Activated CD8-positive, alpha-beta T cell treated with anti-CD3 and anti-CD28 coated beads, Interleukin-2, amount 10 ng/mL, durations not matched to agents 7 days and 5 days (primary cell): ENCODE results near the gene TUBB4B. TPM values are rescaled to one million over a fixed set of nuclear protein-coding genes. Genes with fewer than 3 reads are reported as not detected.
"Not testable (repeated sequence)": the region's sequence is repeated elsewhere in the genome, so short reads cannot be mapped to it uniquely, and the experiment has no call there.

Experiments
- ATAC-seq: fragments of 150-1000 bp; cut with Tn5 transposase; one replicate; pipeline ENCODE4 v1.10.0; 2021; ENCODE audit warnings: moderate library complexity
- CTCF ChIA-PET: fragments of 350-600 bp; sonication (Branson Sonifier 250); formaldehyde crosslinking; loops from one replicate; lab custom pipeline; 2021; ENCODE audit warnings: antibody characterized with exemption; lab: Charles Lee
- POLR2A ChIA-PET: fragments of 350-600 bp; sonication (Branson Sonifier 250); formaldehyde crosslinking; loops from one replicate; lab custom pipeline; 2021; ENCODE audit warnings: antibody characterized with exemption; lab: Charles Lee
- DNase-seq: peaks from one replicate; pipeline ENCODE4 v3.0.0-alpha.2; 2020
- H3K27ac Mint-ChIP-seq: one replicate; pipeline ENCODE4 v1.8.0; 2021; ENCODE audit warnings: mild to moderate bottlenecking, mixed read lengths
- H3K27me3 Mint-ChIP-seq: one replicate; pipeline ENCODE4 v1.8.0; 2021; ENCODE audit warnings: low read depth, mixed read lengths
- H3K36me3 Mint-ChIP-seq: one replicate; pipeline ENCODE4 v1.8.0; 2021; ENCODE audit warnings: low read depth, mixed read lengths
- H3K4me1 Mint-ChIP-seq: one replicate; pipeline ENCODE4 v1.8.0; 2021; ENCODE audit warnings: low read depth, mixed read lengths
- H3K4me3 Mint-ChIP-seq: one replicate; pipeline ENCODE4 v1.8.0; 2021; ENCODE audit warnings: mild to moderate bottlenecking, mixed read lengths
- H3K9me3 Mint-ChIP-seq: one replicate; pipeline ENCODE4 v1.8.0; 2022; ENCODE audit warnings: mixed read lengths; ENCODE audit not compliant: insufficient read depth
- total RNA-seq, 2 experiments: library from RNA; stranded (reverse); gene quantifications; one replicate each; pipeline ENCODE4 v1.2.3, GENCODE V29; 2021

Gene TUBB4B
- total RNA-seq, 2 experiments from 2014 or later = 417 to 432 TPM

DNA sequence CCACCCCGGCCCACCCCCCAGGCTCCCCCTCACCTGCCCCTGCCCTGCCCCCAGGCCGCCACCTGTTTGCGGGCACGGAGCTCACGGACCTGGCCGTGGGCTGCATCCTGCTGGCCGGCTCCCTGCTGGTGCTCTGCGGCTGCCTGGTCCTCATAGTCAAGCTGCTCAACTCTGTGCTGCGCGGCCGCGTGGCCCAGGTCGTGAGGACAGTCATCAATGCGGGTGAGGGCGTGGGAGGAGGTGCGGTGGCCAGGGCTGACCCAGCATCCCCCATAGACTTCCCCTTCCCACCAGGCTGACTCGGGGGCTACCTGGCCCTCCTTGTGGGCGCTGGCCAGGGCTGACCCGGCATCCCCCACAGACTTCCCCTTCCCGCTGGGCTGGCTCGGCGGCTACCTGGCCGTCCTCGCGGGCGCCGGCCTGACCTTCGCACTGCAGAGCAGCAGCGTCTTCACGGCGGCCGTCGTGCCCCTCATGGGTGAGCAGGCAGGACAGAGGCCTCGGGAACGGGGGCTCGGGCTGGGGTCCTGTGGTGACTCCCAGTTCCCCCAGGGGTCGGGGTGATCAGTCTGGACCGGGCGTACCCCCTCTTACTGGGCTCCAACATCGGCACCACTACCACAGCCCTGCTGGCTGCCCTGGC is 6.9 kb upstream of the TUBB4B start:
- POLR2A ChIA-PET = no interaction called here
- CTCF ChIA-PET = interaction anchor here (1.3 to 5.2 kb wide), 2 partner anchors 9 to 138 kb away, joined by 4 to 73 read pairs; partner anchors contain the start of genes CYSRT1, RNF208 and RNF224
- peaks cover 3% of the 10 kb centered on the region for H3K36me3 Mint-ChIP-seq
- H3K27ac Mint-ChIP-seq = no peak overlapping the region
- peaks cover 3% of the 10 kb centered on the region for H3K27me3 Mint-ChIP-seq
- H3K4me1 Mint-ChIP-seq = peaks cover 18% of the 10 kb centered on the region
- no peaks in the 10 kb centered on the region for H3K9me3 Mint-ChIP-seq
- H3K4me3 Mint-ChIP-seq = no peak overlapping the region
- DNase-seq = no peak
- no peak for ATAC-seq

DNA sequence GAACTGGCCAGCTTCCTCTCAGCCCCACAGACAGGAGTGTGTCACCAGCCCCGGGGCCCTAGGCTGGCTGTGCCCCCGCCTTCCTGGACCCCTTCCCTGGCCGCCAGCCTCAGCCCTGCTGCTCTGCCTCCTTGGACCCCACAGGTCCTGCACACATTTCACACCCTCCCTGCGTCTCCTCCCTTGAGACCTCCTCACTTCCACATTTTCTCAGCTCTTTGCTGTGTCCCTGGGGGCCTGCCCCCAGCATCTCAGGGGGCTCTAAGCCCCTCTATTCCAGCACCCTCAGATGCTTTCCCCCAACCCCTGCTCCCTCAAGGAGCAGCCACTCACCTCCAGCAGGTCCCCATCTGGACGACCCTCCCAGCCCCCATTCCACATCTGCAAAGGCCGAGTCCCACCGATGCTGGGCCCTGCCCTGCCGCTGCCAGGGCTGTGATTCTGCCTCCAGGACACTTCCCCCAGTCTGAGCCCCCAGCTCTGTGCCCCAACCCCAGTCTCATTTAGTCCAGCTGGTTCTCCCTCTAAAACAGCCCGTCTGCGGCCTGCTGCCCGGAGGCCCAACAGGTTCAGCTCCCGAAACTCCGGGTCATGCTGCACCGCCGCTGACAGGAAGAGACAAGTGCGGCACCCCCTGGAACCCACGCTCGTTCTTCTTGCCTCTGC is 6.2 kb upstream of the TUBB4B start:
- Mint-ChIP-seq H3K27me3 (peaks cover 3% of the 10 kb centered on the region), H3K4me1 (peaks cover 18% of the 10 kb centered on the region), H3K27ac (no peak overlapping the region), H3K9me3 (no peaks in the 10 kb centered on the region), H3K36me3 (peaks cover 4% of the 10 kb centered on the region), H3K4me3 (no peak overlapping the region)
- ChIA-PET CTCF (interaction anchor here (1.3 to 5.2 kb wide), 2 partner anchors 10 to 139 kb away, joined by 4 to 73 read pairs; partner anchors contain the start of genes CYSRT1, RNF208 and RNF224), POLR2A (no interaction called here)
- DNase-seq (no peak), ATAC-seq (no peak)

DNA sequence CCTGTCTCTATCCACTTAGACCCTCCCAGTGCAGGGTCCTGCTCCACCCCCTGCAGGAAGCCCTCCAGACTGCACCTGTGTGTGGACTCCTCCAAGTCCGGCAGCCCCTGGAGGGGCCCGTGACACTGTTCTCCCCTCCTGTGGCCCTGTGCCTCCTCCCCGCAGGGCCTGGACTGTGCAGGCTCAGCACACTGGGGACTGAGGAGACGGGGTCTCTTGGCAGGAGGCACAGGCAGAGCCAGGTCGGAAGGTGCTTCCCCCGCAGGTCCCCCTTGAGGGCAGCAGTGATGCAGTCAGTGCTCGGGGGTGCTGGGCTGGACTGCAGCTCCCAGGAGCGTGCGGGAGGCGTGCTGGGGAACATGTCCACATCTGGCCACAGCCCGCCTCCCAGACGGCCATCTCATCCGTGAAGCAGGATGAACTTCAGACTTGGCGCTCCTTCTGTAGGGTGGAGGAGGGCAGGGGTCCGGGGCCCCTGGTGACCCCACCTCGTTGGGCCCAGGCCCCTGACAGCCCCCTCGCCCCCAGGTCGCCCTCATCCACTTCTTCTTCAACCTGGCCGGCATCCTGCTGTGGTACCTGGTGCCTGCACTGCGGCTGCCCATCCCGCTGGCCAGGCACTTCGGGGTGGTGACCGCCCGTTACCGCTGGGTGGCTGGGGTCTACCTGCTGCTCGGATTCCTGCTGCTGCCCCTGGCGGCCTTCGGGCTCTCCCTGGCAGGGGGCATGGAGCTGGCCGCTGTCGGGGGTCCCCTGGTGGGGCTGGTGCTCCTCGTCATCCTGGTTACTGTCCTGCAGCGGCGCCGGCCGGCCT is 5.5 kb upstream of the TUBB4B start:
- POLR2A ChIA-PET = no interaction called here

DNA sequence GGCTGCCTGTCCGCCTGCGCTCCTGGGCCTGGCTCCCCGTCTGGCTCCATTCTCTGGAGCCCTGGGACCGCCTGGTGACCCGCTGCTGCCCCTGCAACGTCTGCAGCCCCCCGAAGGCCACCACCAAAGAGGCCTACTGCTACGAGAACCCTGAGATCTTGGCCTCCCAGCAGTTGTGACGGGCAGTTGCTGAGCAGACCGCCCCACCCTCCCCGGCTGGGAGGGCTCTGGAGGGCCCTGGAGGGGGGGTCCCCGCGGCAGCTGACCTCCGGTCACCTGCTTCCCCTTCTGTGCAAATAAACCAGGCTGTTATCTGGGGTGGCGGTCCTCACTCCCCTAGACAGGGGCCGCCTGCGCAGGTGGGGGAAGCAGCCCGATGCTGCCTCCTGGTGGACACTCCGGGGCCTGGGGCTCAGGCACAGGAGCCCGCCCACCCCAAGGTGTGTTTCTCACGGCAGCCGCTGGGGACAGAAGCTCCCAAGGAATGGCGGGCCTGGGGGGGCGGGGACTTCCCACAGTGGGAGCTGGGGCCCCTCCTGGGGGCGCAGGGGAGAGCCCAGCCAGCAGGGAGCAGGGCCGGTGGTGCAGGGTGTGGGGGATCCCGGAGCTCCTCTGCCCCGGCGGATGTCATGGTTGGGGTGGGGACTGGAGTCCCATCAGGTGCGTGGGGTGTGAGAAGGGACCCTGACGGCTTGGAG is 4.7 kb upstream of the TUBB4B start:
- Mint-ChIP-seq H3K4me3 (no peak overlapping the region), H3K9me3 (no peaks in the 10 kb centered on the region), H3K36me3 (peaks cover 8% of the 10 kb centered on the region), H3K4me1 (peaks cover 20% of the 10 kb centered on the region), H3K27ac (no peak overlapping the region), H3K27me3 (peaks cover 3% of the 10 kb centered on the region)
- POLR2A ChIA-PET = interaction anchor here (0.6 to 1.7 kb wide), 6 partner anchors 9 to 165 kb away, joined by 3 to 5 read pairs (median 3); partner anchors contain the start of genes ANAPC2, RNF208 and RNF224
- CTCF ChIA-PET = interaction anchor here (0.6 to 5.2 kb wide), 44 partner anchors 9 to 440 kb away, joined by 3 to 73 read pairs (median 4); partner anchors contain the start of genes ABCA2, ANAPC2, CCDC183 and CYSRT1
- DNase-seq = peak; percentile 93
- peak; percentile 29 for ATAC-seq

More for the DNA sequence above, 5.5 kb upstream of the TUBB4B start:
- H3K4me3 Mint-ChIP-seq = no peak overlapping the region
- CTCF ChIA-PET = interaction anchor here (1.0 to 5.2 kb wide), 17 partner anchors 10 to 439 kb away, joined by 3 to 73 read pairs (median 7); partner anchors contain the start of genes ANAPC2, CCDC183, CYSRT1 and DPP7
- peaks cover 18% of the 10 kb centered on the region for H3K4me1 Mint-ChIP-seq
- H3K27ac Mint-ChIP-seq = no peak overlapping the region
- H3K27me3 Mint-ChIP-seq = peaks cover 3% of the 10 kb centered on the region
- no peaks in the 10 kb centered on the region for H3K9me3 Mint-ChIP-seq
- no peak for DNase-seq
- peaks cover 4% of the 10 kb centered on the region for H3K36me3 Mint-ChIP-seq
- ATAC-seq = no peak

DNA sequence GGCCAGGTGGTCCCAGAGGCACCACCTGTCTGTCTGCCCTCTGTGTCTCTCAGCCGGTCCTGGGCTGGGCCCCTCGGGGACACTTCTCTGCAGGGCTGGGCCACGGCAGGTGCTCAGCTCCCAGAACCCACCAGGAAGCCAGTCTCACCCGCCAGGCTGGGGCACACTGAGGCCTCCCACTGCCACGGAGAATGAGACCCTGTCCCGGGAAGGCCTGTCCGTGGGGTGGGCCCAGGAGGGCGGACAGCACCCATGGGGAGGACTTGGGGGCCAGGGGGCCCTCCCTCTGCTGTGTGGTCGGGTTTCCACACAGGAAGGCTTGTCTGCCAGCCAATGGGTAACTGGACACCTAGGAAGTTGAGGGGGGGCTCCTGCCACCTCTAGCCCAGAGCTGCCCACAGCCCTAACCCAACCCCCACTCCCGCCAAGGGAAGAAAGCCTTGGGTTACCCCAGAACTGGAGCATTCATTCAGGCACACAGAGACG is 4.1 kb upstream of the TUBB4B start:
- ATAC-seq (no peak), DNase-seq (no peak)
- ChIA-PET POLR2A (interaction anchor here (0.6 to 1.7 kb wide), 6 partner anchors 8 to 166 kb away, joined by 3 to 5 read pairs (median 3); partner anchors contain the start of genes ANAPC2, RNF208 and RNF224), CTCF (interaction anchor here (0.6 to 5.2 kb wide), 44 partner anchors 9 to 441 kb away, joined by 3 to 73 read pairs (median 4); partner anchors contain the start of genes ABCA2, ANAPC2, CCDC183 and CYSRT1)
- no peak overlapping the region for H3K4me3 Mint-ChIP-seq
- no peak overlapping the region for H3K27ac Mint-ChIP-seq
- H3K9me3 Mint-ChIP-seq = no peaks in the 10 kb centered on the region
- H3K36me3 Mint-ChIP-seq = peaks cover 10% of the 10 kb centered on the region
- peaks cover 3% of the 10 kb centered on the region for H3K27me3 Mint-ChIP-seq
- peaks cover 20% of the 10 kb centered on the region for H3K4me1 Mint-ChIP-seq

DNA sequence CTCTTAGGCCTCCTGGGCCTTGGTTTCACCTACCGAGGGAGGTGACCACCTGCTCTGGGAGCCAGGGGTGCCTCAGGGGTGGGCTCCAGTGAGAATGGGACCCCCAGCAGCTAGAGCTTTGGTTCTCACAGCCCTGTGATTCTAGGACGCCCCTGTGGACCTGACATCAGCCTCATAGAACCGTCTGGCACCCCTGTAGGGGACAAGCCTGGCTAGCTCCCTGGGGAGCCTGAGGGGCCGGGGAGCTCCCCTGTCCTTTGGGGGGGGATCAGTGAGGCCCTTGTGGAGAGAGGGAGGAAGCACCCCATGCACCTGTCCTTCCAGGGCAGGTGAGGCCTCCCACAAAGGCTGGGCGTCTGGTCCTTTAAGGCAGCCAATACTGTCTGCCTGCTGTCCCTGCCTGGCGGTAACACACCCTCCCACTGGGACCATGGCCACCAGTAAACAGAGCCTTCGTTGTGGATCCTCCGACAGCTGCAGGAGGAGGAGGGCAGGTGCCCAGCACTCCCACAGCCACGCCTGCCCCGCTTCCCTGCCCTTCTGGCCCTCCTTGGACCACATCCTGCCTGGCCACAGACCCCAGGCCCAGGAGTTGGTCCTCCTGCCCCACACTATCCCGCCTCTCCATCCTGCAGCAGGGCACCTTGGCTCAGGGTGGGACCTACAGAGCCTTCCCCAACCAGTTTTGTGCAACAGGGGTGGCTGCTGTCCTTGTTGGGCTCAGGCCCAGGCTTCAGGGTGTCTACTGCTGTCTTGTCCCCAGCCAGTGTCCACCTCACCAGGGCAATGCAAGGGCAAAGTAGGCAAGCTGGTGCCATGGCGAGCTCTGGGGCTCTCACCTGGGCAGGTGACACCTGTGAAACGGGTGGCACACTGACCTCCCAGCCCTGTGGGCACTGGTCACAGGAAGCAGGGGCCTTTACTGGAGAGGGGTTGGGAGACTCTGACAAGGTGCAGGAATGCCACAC is 3.0 kb upstream of the TUBB4B start:
- DNase-seq (no peak), ATAC-seq (no peak)
- Mint-ChIP-seq H3K9me3 (no peaks in the 10 kb centered on the region), H3K4me1 (peaks cover 29% of the 10 kb centered on the region), H3K4me3 (no peak overlapping the region), H3K27ac (peak overlapping the region; percentile 46), H3K27me3 (peaks cover 3% of the 10 kb centered on the region), H3K36me3 (peaks cover 21% of the 10 kb centered on the region)
- POLR2A ChIA-PET = interaction anchor here (0.6 to 1.7 kb wide), 4 partner anchors 11 to 28 kb away, joined by 3 to 4 read pairs (median 3); partner anchors contain the start of gene RNF224
- CTCF ChIA-PET = interaction anchor here (0.7 to 5.2 kb wide), 10 partner anchors 10 to 167 kb away, joined by 3 to 73 read pairs (median 6); partner anchors contain the start of genes CYSRT1, NELFB, RNF208 and RNF224

DNA sequence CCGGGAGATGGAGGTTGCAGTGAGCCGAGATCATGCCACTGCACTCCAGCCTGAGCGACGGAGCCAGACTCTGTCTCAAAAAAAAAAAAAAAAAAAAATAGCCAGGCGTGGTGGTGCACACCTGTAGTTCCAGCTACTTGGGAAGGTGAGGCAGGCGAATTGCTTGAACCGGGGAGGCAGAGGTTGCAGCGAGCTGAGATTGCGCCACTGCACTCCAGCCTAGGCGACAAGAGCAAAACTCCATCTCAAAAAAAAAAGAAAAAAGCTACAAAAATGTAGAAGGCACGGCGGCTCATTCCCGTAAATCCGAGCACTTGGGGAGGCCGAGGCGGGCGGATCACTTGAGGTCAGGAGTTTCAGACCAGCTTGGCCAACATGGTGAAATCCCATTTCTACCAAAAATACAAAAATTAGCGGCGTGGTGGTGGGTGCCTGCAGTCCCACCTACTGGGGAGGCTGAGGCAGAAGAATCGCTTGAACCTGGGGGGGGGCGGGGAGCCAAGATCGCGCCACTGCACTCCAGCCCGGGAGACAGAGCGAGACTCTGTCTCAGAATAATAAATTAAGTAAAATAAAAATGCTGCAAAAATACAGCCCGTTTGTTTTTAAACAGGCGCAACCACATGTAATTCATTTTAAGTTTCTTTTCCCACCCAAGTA is 1.4 kb upstream of the TUBB4B start:
- not testable (repeated sequence) for DNase-seq, H3K9me3 Mint-ChIP-seq, ATAC-seq, H3K27me3 Mint-ChIP-seq
- CTCF ChIA-PET = interaction anchor here (0.8 to 5.0 kb wide), 8 partner anchors 12 to 172 kb away, joined by 3 to 32 read pairs (median 4); partner anchors contain the start of genes CYSRT1, MAN1B1, NELFB and RNF208
- Mint-ChIP-seq H3K4me1 (peaks cover 40% of the 10 kb centered on the region), H3K4me3 (peak overlapping the region; percentile 72), H3K36me3 (peaks cover 31% of the 10 kb centered on the region), H3K27ac (peak overlapping the region; percentile 68)
- POLR2A ChIA-PET = interaction anchor here (0.6 to 3.8 kb wide), 18 partner anchors 15 to 358 kb away, joined by 3 to 87 read pairs (median 6); partner anchors contain the start of genes CYSRT1, LRRC26, MAN1B1 and NELFB

DNA sequence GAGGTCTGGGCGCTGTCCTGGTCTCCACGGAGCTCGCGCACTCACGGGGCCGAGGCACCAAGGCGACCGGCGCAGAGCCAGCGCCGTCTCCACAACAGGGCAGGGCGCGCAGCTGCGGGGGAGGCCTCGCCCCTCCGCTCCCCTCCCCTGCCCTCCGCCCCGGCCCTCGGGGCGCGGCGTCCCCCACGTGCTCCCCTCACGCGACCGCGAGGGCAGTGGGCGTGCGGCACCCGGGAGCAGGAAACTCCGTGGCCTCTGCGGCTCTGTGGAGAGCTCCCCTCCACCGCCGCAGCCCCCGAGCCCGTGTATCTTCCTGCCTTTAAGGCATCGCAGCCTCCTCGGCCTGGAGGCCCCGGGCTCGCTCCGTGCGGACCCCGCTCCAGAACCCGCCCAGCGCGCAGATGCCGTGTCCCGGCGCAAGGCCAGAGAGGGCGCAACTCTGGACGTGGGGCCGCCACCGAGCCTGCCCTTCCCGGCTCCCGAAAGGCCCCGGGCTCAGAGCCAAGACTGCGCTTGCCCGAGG is 708 bp upstream of the TUBB4B start:
- POLR2A ChIA-PET = interaction anchor here (0.6 to 3.8 kb wide), 43 partner anchors 9 to 433 kb away, joined by 3 to 87 read pairs (median 4); partner anchors contain the start of genes CYSRT1, EHMT1, EXD3 and LRRC26
- CTCF ChIA-PET = interaction anchor here (0.8 to 5.0 kb wide), 11 partner anchors 13 to 211 kb away, joined by 3 to 32 read pairs (median 3); partner anchors contain the start of genes CYSRT1, MAN1B1, NELFB and RNF208
- H3K4me1 Mint-ChIP-seq = peaks cover 40% of the 10 kb centered on the region
- DNase-seq (peak; percentile 75), ATAC-seq (peak; percentile 24)
- H3K4me3 Mint-ChIP-seq = peak overlapping the region; percentile 72
- H3K27ac Mint-ChIP-seq = peak overlapping the region; percentile 52
- no peaks in the 10 kb centered on the region for H3K27me3 Mint-ChIP-seq
- no peaks in the 10 kb centered on the region for H3K9me3 Mint-ChIP-seq
- peaks cover 31% of the 10 kb centered on the region for H3K36me3 Mint-ChIP-seq
